Measurements from ENCODE around the gene SLC34A1. TPM values are rescaled to one million over a fixed set of nuclear protein-coding genes. Genes with fewer than 3 reads are reported as not detected.
A peak's percentile ranks its signal among the peaks of the same experiment; 100 is the strongest.

The SLC34A1 gene
- total and polyA plus RNA-seq, 2 of the 13 experiments (the other 11 are each of a cell fraction or from before 2014, with no cell fraction given), result 0.03 to 0.20 TPM

DNA sequence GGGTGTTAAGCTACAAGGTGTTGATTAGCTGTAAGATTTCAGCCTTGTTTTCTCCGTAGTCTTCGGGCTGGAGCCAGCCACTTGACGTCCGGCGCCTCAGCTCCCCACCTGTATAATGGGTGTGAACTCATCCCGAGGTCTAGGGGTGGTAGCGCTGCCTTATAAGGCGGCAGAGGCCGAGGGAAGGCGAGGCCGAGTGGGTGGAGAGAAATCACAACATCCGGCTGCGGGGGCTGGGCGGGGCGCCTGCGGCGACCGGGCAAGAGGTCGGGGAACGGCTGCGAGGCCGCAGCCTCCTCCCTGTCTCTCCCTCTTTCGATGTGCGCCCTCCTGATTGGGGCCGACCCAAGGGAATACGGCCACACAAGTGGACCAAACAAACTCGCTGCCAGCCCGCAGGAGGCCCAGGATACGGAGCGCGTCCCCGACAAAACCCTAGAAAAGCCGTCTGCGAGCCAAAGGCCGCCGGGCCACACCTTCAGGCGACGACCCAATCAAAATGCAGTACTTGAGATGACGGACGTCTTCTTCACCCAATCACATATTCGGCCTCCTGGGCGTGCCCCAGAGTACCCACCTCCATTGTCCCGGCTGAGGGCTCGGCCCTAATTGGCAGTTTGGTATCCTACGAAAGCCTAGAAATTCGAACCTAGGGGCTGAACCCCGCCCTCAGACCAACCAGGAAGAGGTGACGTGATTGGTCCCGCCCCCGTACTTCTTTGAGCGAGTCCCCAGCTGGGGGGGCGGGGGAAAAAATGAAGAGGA lies 41.7 kb downstream of the SLC34A1 start:
- BruUV-seq (replicated peaks), result TSS peak; percentile 76
- peak overlapping the region; percentile 92 for H3K4me2 ChIP-seq (ENCODE audit: low read depth, low read length)
- H3K27me3 ChIP-seq (ENCODE audit: control insufficient read depth in 1 of 2, insufficient read depth in 2 of 2, low read length in 2 of 2), result peaks cover 0 to 14% of the 10 kb centered on the region in 2 experiments; a peak in 2 of 5 replicates
- 0% methylated on average over 26 of the region's 52 CpGs for WGBS (ENCODE audit: low lambda C conversion rate)
- in situ Hi-C loops (cut with HindIII; ENCODE audit: extremely low pct_ligation_motif_present, low pct_unique_long_range_greater_than_20kb) (no loop called here), intact Hi-C loops (cut with micrococcal nuclease; ENCODE audit: unreplicated experiment) (no loop called here)
- H3K79me2 ChIP-seq (ENCODE audit: insufficient read depth, low read length), result peaks cover 14% of the 10 kb centered on the region
- H3K9ac ChIP-seq (ENCODE audit: insufficient read depth, low read depth, low read length), result peak overlapping the region; percentile 82
- ChIA-PET CTCF (ENCODE audit: low intra/inter-chr PET ratio, low total read pairs) (interaction anchor here (0.9 to 1.2 kb wide), 2 partner anchors 22 to 29 kb away, joined by 3 to 5 read pairs; no protein-coding TSS in a partner anchor), POLR2A (interaction anchor here (0.8 to 2.9 kb wide), 24 partner anchors 10 to 101 kb away, joined by 3 to 30 read pairs (median 6); partner anchors contain the start of genes F12 and LMAN2)
- no peaks in the 10 kb centered on the region for H3K36me3 ChIP-seq (replicated peaks in 1 of 2; ENCODE audit: control insufficient read depth in 1 of 2, insufficient read depth in 2 of 2, low read length in 2 of 2)
- no peaks in the 10 kb centered on the region for H3K9me3 ChIP-seq (ENCODE audit: low read length)
- H3K4me3 ChIP-seq (replicated peaks in 1 of 3; ENCODE audit: insufficient read depth in 1 of 3, low read depth in 2 of 3, low read length in 3 of 3), result peak overlapping the region; percentile 47 to 73 (median 62); a peak in 5 of 6 replicates
- peak; percentile 100 for DNase-seq (ENCODE audit: low spot score)
- H4K20me1 ChIP-seq (ENCODE audit: insufficient read depth, low read length), result no peaks in the 10 kb centered on the region
- ATAC-seq, result peak; percentile 94
- no peak overlapping the region for H2AFZ ChIP-seq (ENCODE audit: low read length)
- peaks cover 43% of the 10 kb centered on the region for H3K4me1 ChIP-seq (ENCODE audit: insufficient read depth, low read length)
- peak; percentile 99 for FAIRE-seq
- H3K27ac ChIP-seq (ENCODE audit: extremely low read length, insufficient read depth, low read length), result peak overlapping the region; percentile 83
- peak; percentile 78; the same call in 1 of the 2 replicates for TF ChIP-seq ZNF430 (CRISPR knock-in tag; IDR thresholded peaks at IDR 0.05)
- TF ChIP-seq ZNF501 (CRISPR knock-in tag; IDR thresholded peaks at IDR 0.05), result peak; percentile 91
- TF ChIP-seq TAF1 (CRISPR knock-in tag; IDR thresholded peaks at IDR 0.05), result peak; percentile 62; the same call in 1 of the 2 replicates
- TF ChIP-seq, protein P1, sequence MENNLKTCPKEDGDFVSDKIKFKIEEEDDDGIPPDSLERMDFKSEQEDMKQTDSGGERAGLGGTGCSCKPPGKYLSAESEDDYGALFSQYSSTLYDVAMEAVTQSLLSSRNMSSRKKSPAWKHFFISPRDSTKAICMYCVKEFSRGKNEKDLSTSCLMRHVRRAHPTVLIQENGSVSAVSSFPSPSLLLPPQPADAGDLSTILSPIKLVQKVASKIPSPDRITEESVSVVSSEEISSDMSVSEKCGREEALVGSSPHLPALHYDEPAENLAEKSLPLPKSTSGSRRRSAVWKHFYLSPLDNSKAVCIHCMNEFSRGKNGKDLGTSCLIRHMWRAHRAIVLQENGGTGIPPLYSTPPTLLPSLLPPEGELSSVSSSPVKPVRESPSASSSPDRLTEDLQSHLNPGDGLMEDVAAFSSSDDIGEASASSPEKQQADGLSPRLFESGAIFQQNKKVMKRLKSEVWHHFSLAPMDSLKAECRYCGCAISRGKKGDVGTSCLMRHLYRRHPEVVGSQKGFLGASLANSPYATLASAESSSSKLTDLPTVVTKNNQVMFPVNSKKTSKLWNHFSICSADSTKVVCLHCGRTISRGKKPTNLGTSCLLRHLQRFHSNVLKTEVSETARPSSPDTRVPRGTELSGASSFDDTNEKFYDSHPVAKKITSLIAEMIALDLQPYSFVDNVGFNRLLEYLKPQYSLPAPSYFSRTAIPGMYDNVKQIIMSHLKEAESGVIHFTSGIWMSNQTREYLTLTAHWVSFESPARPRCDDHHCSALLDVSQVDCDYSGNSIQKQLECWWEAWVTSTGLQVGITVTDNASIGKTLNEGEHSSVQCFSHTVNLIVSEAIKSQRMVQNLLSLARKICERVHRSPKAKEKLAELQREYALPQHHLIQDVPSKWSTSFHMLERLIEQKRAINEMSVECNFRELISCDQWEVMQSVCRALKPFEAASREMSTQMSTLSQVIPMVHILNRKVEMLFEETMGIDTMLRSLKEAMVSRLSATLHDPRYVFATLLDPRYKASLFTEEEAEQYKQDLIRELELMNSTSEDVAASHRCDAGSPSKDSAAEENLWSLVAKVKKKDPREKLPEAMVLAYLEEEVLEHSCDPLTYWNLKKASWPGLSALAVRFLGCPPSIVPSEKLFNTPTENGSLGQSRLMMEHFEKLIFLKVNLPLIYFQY (CRISPR knock-in tag; IDR thresholded peaks at IDR 0.05; ENCODE audit: borderline replicate concordance), result peak; percentile 43; the same call in 1 of the 2 replicates
- TF ChIP-seq, protein P2, sequence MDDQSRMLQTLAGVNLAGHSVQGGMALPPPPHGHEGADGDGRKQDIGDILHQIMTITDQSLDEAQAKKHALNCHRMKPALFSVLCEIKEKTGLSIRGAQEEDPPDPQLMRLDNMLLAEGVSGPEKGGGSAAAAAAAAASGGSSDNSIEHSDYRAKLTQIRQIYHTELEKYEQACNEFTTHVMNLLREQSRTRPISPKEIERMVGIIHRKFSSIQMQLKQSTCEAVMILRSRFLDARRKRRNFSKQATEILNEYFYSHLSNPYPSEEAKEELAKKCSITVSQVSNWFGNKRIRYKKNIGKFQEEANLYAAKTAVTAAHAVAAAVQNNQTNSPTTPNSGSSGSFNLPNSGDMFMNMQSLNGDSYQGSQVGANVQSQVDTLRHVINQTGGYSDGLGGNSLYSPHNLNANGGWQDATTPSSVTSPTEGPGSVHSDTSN (CRISPR knock-in tag; IDR thresholded peaks at IDR 0.05; ENCODE audit: borderline replicate concordance), result peak; percentile 70; the same call in 1 of the 2 replicates
- TF ChIP-seq, protein P3, sequence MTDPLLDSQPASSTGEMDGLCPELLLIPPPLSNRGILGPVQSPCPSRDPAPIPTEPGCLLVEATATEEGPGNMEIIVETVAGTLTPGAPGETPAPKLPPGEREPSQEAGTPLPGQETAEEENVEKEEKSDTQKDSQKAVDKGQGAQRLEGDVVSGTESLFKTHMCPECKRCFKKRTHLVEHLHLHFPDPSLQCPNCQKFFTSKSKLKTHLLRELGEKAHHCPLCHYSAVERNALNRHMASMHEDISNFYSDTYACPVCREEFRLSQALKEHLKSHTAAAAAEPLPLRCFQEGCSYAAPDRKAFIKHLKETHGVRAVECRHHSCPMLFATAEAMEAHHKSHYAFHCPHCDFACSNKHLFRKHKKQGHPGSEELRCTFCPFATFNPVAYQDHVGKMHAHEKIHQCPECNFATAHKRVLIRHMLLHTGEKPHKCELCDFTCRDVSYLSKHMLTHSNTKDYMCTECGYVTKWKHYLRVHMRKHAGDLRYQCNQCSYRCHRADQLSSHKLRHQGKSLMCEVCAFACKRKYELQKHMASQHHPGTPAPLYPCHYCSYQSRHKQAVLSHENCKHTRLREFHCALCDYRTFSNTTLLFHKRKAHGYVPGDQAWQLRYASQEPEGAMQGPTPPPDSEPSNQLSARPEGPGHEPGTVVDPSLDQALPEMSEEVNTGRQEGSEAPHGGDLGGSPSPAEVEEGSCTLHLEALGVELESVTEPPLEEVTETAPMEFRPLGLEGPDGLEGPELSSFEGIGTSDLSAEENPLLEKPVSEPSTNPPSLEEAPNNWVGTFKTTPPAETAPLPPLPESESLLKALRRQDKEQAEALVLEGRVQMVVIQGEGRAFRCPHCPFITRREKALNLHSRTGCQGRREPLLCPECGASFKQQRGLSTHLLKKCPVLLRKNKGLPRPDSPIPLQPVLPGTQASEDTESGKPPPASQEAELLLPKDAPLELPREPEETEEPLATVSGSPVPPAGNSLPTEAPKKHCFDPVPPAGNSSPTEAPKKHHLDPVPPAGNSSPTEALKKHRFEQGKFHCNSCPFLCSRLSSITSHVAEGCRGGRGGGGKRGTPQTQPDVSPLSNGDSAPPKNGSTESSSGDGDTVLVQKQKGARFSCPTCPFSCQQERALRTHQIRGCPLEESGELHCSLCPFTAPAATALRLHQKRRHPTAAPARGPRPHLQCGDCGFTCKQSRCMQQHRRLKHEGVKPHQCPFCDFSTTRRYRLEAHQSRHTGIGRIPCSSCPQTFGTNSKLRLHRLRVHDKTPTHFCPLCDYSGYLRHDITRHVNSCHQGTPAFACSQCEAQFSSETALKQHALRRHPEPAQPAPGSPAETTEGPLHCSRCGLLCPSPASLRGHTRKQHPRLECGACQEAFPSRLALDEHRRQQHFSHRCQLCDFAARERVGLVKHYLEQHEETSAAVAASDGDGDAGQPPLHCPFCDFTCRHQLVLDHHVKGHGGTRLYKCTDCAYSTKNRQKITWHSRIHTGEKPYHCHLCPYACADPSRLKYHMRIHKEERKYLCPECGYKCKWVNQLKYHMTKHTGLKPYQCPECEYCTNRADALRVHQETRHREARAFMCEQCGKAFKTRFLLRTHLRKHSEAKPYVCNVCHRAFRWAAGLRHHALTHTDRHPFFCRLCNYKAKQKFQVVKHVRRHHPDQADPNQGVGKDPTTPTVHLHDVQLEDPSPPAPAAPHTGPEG (CRISPR knock-in tag; IDR thresholded peaks at IDR 0.05), result 0 out of 2 replicates have a peak, but pooled peaks have one; percentile 28
- peak; percentile 8 for TF ChIP-seq SKI (IDR thresholded peaks at IDR 0.05; ENCODE audit: partially characterized antibody)
- TF ChIP-seq CREM (IDR thresholded peaks at IDR 0.05), result peak; percentile 90
- no peak for TF ChIP-seq CREM (CRISPR knock-in tag; IDR thresholded peaks at IDR 0.05)
- 0 out of 2 replicates have a peak, but pooled peaks have one; percentile 54 for TF ChIP-seq SRY (CRISPR knock-in tag; IDR thresholded peaks at IDR 0.05)
